Measurements from ENCODE around the gene MESP1. TPM values are rescaled to one million over a fixed set of nuclear protein-coding genes. Genes with fewer than 3 reads are reported as not detected.

Gene MESP1
- total and polyA plus RNA-seq, 2 of the 13 experiments (the other 11 are each of a cell fraction or from before 2014, with no cell fraction given): not detected

GRCh38 chr15:89756897-89757296 is 5.8 kb upstream of the MESP1 start (continued):
- TF ChIP-seq, protein P1, sequence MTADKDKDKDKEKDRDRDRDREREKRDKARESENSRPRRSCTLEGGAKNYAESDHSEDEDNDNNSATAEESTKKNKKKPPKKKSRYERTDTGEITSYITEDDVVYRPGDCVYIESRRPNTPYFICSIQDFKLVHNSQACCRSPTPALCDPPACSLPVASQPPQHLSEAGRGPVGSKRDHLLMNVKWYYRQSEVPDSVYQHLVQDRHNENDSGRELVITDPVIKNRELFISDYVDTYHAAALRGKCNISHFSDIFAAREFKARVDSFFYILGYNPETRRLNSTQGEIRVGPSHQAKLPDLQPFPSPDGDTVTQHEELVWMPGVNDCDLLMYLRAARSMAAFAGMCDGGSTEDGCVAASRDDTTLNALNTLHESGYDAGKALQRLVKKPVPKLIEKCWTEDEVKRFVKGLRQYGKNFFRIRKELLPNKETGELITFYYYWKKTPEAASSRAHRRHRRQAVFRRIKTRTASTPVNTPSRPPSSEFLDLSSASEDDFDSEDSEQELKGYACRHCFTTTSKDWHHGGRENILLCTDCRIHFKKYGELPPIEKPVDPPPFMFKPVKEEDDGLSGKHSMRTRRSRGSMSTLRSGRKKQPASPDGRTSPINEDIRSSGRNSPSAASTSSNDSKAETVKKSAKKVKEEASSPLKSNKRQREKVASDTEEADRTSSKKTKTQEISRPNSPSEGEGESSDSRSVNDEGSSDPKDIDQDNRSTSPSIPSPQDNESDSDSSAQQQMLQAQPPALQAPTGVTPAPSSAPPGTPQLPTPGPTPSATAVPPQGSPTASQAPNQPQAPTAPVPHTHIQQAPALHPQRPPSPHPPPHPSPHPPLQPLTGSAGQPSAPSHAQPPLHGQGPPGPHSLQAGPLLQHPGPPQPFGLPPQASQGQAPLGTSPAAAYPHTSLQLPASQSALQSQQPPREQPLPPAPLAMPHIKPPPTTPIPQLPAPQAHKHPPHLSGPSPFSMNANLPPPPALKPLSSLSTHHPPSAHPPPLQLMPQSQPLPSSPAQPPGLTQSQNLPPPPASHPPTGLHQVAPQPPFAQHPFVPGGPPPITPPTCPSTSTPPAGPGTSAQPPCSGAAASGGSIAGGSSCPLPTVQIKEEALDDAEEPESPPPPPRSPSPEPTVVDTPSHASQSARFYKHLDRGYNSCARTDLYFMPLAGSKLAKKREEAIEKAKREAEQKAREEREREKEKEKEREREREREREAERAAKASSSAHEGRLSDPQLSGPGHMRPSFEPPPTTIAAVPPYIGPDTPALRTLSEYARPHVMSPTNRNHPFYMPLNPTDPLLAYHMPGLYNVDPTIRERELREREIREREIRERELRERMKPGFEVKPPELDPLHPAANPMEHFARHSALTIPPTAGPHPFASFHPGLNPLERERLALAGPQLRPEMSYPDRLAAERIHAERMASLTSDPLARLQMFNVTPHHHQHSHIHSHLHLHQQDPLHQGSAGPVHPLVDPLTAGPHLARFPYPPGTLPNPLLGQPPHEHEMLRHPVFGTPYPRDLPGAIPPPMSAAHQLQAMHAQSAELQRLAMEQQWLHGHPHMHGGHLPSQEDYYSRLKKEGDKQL (CRISPR knock-in tag; IDR thresholded peaks at IDR 0.05; ENCODE audit: low read depth): peak; percentile 68; the same call in 1 of the 2 replicates
- no peak for TF ChIP-seq PITX1 (CRISPR knock-in tag; IDR thresholded peaks at IDR 0.05)
- TF ChIP-seq ARID5B (CRISPR knock-in tag; IDR thresholded peaks at IDR 0.05): 0 out of 2 replicates have a peak, but pooled peaks have one; percentile 11
- TF ChIP-seq HHEX (CRISPR knock-in tag; IDR thresholded peaks at IDR 0.05): peak; percentile 68

All from HepG2 (cell line).